NCI-H1694 (cell line): ENCODE measurements around the gene FAM47B.

Experiments
- DNase-seq: peaks from one replicate; lab custom pipeline; 2025; lab: John Stamatoyannopoulos, UW

FAM47B gene

DNA sequence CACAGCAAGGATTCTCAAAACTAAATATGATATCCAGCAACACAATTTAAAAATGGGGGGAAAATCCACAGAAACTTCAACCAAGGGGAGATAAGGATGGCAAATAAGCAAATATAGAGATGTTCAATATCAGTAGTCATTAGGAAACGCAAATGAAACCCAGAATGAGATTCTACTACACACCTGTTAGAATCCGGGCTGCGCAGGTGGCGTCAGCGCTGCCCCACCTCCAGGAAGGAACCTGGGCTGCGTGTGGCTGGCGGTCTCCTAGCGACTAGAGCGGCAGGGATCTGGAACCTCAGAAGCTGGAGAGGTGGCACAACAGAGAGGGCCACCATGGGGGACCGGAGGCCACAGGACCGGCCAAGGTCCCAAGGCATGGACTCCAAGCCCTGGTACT lies at the start of gene FAM47B:
Gene FAM47B (plus strand): TSS at position 301 of the 400 bp plus-strand sequence. CDS start 36 bp downstream, at position 337.
- no peak for DNase-seq

DNA sequence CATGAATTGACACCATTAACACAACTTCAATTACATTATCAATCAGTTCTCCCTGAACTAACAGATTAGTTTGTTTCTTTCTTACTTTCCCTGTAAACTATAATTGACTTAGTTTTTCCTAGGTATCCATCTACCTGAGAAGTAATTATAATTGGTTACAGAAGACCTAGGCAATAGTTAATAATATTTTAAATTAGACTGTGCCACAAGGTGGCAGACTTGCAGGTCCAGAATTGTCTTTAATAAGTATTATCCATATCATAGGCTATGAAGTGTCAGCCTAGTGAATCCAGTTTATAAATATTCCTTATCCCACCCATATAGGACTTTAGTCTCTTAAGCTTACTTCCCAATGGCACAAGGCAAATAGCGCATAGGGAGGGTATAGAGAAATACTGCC lies 48.9 kb upstream of the FAM47B start:
- DNase-seq, result no peak

DNA sequence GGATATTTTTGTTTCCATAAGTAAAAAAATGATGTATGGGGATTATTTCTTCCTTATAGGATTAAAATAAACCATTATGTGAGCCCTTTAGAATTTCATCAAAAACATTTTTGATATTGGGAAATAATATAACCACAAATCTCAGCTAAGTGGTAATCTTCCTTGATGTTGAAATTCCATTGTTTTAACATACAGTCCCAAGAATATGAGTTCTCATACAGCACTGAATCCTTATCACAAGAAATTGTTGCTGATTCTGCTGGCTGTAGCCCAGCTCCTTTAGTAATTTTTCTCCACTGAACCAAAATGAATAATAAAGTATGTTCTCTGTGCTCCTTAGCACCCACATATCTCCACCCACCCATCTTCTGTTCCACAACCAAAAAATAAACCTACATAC lies 41.9 kb upstream of the FAM47B start:
- no peak for DNase-seq

DNA sequence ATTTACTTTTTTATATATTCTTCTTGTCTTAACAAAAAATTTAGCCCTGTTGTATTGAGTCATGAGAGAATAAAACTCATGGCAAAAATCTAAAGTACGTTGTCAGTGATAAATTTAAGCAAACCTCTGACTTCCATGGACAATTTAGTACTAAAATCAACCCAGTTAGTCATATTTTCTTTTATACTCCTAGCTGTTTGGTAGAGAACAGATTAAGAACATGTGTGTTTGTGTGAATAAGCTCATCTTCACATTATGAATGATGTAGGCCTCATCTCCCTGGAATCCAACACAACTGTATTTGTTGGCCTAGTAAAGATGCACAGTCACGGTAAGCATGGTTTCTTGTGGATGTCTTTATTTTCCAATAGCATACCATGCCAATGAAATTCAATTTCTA lies 40.8 kb upstream of the FAM47B start:
- DNase-seq, result no peak

DNA sequence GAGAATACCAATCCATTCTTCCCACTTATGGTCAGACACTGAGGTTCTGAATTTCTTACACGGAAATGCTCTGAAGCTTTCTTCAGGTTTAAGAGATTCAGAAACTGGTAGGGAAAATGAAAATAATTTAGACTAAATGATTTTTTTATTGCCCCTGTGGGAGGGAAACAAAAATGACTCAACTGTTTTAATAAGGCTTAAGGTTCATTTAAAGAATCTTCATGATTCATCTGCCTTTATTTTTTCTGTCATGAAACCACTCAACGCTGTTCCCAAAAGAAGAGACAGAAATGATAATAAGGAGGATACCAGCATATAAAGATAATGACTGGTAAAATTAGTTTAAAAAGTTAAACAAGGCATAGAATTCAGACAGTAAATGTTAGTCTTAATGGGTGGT lies 39.3 kb upstream of the FAM47B start:
- no peak for DNase-seq

DNA sequence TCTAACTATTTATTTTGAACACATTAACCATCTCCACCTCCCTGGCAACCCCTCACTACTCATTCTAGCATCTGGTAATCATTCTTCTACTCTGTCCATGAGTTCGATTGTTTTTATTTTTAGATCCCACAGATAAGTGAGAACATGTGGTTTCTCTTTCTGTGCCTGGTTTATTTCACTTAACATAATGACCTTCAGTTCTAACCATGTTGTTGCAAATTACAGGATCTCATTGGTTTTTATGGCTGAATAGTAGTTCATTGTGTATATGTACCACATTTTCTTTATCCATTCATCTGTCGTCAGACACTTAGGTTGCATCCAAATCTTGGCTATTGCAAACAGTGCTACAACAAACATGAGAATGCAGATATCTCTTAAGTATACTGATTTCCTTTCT lies 33.4 kb upstream of the FAM47B start:
- no peak for DNase-seq

DNA sequence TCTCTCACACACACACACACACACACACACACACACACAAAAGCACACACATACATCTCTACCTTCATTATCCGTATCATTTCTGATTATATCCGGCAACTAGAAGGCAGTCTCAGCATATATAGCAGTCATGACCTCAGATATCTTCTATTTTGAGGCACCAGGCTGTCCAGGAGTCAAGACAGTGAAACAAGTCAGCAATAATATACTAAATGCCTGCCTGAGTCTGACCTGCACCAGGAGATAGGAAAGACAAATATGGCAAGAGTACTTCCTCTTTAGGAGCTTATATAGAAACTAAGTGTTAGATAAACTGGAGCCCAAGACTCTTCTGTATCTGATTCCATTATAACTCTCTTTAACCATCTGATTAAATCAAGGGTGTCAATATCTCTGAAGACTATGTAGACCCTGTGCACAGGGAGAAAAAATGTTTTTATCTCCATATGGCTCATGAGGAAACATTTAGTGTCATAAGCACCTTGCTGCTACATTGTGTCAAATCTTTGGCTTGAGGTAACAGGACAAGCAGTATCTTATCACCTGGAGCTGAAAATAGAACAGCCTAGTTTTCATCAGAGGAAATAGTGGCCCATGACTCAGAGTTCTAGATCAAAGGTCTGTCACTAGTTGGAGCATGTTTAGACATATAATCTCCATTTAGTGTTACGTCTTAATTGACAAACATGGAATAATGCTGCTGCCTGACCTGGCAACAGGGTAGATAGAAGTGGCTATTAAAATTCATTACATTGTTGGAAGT lies 27.0 kb upstream of the FAM47B start:
- DNase-seq, result no peak

DNA sequence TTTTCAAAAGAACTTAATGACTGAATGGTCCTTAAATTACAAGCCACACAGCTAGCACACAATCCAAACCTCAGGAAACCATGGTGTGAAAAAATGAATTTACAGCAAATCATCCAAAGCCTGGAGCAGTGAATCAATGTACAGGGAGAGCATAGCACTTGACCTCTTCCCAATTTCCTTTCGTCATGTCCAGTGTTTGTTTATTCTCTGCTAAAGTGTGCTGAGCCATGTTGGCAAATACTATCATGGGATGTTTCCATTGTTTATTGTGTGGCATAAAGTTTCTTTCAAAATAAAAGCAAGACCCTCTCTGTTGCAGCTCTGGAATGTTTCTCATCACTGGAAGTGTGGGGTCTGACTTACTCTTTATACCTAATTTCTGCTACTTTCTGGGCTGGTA lies 25.4 kb upstream of the FAM47B start:
- DNase-seq, result no peak

DNA sequence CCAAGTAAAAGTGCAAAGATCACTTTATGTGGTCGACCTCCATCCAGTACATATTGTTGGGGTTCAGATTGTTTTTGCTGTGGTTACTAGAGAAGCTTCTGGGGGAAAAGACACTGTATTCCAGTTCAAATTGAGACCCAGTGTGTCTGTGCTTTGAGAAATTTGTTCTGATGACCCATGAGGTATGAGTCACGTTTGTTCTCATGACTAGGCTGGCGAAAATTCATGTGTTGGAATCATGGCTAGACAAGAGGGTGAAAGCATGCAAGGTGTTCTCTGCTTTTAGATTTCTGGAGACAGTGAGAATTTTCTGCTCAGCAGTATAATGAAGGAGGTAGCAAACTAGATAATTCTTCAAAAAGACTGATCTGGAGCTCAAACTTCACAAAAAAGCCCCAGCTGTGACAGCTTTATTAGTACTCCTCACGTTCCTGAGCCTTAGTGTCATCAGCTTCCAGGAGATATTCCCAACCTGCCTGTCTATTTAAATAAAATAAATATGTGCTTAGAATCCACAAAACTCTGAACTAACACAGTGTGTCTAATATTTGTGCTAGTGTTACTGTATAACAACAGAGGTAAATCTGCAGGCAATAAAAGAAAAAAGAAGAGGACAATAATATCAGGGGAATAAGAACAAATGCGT lies 24.4 kb upstream of the FAM47B start:
- no peak for DNase-seq

DNA sequence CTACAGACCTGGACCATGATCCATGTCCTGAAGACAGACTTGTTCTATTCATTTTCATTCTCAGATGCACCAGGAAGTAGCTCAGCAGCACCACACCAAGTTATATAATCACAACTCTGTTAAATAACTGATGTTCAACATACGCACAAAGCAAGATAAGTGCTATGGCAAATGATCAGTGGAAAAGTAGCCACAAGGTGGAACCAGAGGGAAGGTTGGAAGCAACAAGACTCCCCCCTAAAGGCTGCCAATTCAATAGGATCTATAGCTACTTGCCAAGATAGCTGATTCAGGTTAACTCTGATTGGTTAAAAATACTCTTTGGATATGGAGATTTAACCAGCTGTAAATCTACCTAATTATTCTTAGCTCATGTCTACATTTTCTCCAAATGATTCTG lies 23.7 kb upstream of the FAM47B start:
- DNase-seq, result no peak

DNA sequence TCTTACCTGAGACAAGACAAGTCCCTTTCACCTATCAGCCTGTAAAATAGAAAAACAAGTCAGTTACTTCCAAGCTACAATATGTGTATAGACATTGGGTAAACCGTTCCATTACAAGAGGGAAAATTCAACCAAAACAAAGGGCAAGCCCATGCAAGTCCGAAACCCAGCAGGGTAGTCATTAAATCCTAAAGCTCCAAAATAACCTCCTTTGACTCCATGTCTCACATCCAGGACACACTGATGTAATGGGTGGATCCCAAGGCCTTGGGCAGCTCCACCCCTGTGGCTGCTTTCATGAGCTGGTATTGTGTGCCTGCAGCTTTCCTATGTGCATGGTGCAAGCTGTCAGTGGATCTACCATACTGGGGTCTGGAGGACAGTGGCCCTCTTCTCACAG lies 14.7 kb upstream of the FAM47B start:
- no peak for DNase-seq

DNA sequence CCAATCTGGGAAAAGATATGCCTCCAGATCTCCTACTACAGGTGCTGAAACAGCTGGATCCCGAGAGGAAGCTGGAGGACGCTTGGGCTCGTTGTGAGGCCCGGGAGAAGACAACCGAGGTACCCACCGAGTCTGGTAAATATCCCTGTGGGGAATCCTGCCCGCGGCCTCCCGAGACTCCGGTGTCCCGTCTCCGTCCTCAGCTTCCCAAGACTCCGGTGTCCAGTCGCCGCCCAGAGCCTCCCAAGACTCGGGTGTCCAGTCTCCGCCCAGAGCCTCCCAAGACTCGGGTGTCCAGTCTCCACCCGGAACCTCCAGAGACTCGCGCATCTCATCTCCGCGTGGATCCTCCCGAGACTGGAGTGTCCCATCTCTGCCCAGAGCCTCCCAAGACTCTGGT lies 639 bp downstream of the FAM47B start:
- DNase-seq, result no peak

DNA sequence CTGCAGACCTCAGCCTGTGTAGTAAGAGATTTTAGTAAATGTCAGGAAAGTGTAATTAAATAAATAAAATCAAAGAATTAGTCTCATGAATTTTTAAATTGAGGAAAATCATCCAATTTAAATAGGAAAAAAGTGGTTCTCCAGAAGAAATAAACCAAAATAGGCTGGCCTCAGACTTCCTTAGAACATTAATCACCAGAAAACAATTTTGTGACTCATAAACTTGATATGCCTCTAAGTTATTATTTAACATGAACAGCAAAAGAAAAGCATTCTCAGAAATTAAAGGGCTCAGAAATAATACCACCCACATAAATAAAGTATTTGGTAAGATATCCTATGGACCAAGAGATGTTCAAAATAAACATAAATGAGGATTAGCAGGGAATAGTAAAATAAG lies 14.3 kb downstream of the FAM47B start:
- DNase-seq, result no peak

DNA sequence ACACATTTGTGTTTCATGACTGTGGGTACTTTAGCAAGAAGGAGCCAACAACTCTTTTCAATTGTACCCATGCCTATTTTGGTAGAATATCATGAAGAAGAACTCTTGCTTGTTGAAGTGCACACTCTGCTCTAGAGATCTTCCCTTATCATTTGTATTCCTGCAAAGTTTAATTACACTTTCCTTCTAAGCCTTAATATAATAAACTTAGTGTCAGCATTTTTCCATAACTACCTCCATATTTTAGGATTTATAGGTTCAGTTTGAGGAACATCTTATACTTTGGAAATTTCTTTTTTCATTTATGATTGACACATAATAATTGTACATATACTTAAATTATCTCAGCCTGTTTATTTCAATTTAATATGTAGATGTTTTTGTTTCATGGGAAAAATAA lies 19.1 kb downstream of the FAM47B start:
- no peak for DNase-seq

DNA sequence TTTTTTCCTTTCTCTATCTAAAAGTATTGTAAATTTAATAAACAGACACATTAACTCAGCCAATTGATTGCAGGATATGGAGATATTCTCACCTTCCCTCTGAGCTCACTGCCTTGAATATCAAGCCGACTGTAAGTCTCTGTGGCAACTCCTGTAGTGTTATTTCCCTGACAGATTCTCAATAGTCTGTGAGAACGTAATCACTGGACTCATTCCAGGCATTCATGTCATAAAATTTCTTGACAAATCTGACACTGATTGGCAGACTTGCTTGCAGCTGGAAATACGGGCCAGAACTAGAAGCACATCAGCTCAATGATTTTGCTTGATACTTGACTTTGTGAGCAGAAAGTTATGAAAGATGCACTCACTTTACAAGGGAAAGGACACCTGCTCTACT lies 29.6 kb downstream of the FAM47B start:
- no peak for DNase-seq

DNA sequence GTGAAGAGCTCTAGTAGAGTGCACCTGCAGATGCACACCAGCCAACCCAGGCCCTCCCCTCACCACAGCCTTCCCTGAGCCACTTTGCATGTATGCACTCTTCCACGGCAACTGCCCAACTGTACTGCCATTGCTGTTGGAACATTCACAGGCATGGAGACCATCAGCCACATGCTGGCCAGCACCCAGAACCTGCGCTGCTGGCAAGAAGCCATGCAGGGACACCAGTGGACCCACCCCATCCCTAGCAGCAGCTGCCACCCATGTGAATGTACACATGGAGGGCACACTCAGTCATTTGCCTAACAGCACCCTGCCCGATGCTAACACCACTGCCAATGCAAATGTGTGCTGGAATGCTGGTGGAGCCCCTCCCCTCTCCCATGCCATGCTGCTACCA lies 35.6 kb downstream of the FAM47B start:
- DNase-seq, result no peak

DNA sequence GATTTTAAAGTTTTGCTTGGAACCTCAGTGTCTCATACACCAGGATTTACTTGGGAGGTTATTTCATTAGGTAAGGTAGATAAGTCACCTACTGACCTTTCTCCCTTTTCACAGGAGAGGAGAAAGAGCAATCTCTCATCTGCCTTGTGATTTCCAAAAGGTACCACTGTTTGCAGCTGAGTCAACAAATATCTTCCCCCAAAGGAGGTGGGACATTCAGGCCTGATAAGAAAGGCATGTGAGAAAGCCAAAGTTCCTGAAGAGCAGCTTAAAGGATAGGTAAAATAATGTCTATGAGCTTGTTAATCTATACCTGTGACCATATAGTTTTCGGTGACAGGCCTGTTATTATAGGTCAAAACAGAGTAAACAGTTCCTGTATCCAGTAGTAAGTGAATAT lies 45.0 kb downstream of the FAM47B start:
- no peak for DNase-seq
